Measurements from ENCODE around the gene SLC6A7.
A peak's percentile ranks its signal among the peaks of the same experiment; 100 is the strongest.

SLC6A7 gene

DNA sequence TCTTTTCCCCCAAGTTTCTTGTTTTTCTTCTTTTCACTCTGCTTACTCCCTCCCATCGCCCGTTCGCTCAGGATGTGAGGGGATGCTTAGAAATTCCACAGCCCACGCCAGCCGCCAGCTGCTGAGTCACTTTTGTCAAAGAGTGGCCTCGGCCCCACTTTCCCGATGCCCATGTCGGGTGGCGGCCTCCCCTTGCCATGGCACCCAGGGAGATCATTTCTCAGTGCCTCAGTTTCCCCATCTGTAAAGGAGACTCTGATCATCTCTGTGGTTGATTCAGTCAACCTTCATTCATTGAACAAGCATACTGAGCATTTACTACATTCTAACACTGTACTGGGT, 33.9 kb upstream of the SLC6A7 start:
- no peak for DNase-seq

- DNase-seq, result no peak
Observed at GRCh38 chr5:150156540-150156939, 33.3 kb upstream of the SLC6A7 start.

GRCh38 chr5:150157168-150157567, 32.7 kb upstream of the SLC6A7 start:
- DNase-seq, result no peak

- no peak for DNase-seq
Observed at GRCh38 chr5:150158170-150158949, 31.5 kb upstream of the SLC6A7 start.

DNA sequence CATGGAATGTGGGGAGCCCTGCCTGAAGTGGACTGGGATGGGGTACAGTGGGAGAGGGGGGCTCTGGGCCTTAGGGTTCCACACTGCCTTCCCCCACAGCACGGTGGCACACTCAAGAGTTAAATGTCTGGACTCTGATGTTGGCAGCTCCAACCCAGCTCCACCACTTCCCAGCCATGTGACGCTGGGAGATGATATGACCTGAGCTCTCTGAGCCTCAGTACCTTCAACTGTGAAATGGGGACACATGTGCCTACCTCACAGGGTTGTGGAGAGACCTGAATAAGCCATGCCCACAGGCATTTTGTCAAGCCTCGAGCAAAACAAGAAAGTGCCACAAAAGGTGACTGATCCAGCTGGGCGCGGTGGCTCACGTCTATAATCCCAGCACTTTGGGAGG, 30.8 kb upstream of the SLC6A7 start:
- no peak for DNase-seq

DNA sequence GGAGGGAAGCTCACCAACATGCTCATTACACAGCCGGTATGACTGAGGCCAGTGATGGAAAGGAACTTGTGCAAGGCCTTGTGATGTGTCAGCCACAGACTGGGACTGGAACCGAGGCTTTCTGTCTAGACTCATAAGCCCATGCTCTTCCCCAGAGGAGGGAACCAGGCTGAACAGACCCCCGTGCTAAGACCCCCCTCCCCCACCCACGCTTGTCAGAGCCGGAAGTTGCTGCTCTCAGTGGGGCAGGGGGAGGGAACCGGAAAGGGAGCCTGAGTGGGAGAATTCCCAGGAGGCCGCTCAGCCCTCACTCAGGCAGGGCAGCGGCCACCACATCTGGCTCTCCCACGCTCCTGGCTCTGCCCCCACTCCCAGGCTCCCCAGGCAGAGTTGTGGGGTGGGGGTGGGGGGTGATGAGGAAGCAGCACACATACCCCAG, 30.1 kb upstream of the SLC6A7 start:
- no peak for DNase-seq

GRCh38 chr5:150160448-150161081, 29.3 kb upstream of the SLC6A7 start:
- no peak for DNase-seq

DNA sequence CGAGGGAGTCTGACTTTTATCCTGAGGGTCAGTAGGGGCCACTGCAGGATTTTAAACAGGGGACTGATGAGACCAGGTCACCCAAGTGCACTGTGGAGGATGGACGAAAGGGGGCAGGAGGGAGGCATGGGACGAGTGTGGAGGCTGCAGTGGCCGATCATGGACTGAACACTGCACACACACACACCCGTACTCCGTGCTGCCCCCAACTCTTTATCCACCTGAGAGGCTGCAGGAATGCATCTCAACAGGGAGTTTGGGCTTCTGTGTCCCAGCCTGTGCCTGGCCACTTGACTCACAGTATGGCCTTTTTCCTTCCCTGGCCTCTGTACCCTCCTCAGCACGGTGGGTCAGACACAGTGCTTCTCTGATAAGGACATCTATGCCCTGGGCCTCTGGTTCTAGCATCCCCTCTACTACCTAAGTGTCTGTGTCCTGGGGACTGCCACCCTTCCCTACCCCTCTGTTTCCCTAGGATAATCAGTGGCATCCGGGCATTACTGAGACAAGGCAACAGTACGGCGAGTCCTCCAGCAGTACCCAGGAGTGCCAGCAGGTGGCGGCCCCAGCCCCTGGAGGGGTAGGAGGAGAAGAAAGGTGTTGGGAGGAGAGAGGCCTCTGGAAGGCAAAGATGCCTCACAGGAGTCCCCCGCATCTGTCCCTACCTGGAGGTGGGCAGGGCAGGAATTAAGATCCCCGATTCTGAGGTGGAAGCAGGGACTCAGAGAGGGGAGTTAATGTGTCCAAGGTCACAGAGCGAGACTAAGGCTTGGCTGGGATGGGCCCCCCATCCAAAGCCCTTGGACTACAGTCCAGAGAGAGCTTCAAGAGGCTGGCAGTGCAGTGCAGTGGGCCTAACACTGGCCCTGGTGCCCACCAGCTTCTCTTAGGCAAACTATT, 28.4 kb upstream of the SLC6A7 start:
- peak; percentile 62 for DNase-seq

- DNase-seq, result no peak
Observed at GRCh38 chr5:150162142-150162513, 27.7 kb upstream of the SLC6A7 start.

DNA sequence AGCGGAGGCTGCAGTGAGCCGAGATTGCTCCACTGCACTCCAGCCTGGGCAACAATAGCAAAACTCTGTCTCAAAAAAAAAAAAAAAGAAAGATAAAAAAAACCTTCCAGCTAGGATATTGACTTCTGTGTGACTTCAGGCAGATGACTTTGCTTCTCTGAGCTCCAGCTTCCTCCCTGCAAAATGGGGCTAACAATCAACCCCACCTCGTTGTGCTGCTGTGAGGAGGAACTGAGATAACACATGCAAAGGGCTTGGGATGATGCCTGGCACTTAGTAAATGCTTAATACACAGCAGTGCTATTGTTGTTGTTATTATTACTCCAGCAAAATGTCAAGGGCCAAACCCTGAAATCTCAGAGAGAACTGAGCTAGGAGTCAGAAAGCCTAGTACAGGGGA, 26.8 kb upstream of the SLC6A7 start:
- DNase-seq, result no peak

GRCh38 chr5:150163547-150164059, 26.3 kb upstream of the SLC6A7 start:
- DNase-seq, result no peak

GRCh38 chr5:150164211-150164980, 25.5 kb upstream of the SLC6A7 start:
- DNase-seq, result no peak

DNA sequence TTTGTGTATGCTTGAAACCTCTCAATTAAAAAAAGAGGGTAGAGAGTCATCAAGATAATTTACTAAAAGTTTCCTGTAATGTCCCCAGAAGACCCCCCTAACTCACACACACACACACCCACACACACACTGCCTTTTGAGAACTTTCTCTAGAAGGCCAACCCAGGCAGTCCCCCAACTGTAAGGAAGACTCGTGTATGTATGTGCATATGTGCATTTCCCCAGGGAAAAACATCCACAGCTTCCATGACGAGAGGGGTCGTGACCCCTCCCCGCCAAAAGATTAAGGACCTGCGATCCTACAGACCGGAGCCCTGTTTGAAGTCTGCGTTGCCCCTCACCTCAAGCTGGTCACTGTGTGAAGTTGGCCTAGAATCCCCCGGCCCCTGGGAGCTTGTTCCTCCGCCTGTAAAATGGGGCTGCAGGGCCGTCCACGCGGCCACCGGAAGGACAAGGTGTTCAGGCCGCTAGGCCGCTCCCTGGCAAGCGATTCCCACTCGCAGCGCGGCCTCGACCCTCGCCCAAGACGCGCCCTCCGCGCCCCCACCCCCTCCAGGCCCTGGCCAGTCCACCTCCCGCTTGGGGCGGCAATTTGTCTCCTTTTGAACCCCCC, 23.7 kb upstream of the SLC6A7 start:
- no peak for DNase-seq

DNA sequence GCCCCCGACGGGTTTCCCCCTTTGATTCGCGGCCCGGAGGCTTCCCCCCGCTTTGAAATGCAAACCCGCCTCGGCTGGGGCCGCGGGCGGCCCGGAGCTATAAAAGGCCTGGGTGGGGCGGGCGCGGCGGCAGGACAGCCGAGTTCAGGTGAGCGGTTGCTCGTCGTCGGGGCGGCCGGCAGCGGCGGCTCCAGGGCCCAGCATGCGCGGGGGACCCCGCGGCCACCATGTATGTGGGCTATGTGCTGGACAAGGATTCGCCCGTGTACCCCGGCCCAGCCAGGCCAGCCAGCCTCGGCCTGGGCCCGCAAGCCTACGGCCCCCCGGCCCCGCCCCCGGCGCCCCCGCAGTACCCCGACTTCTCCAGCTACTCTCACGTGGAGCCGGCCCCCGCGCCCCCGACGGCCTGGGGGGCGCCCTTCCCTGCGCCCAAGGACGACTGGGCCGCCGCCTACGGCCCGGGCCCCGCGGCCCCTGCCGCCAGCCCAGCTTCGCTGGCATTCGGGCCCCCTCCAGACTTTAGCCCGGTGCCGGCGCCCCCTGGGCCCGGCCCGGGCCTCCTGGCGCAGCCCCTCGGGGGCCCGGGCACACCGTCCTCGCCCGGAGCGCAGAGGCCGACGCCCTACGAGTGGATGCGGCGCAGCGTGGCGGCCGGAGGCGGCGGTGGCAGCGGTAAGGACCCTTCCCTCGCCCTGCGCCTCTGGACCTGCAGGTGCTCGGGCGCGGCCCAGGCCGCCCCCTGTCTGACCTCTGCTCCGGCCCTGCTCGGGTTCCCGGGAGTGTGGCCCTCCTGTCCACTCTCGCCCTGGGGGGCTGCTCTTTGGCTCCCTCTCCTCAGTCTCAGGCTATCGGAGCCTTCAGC, 23.0 kb upstream of the SLC6A7 start, which contains the start of gene CDX1:
CDX1 (plus strand) TSS at position 129 of the 862 bp plus-strand sequence; CDS start at position 228, 99 bp downstream.
- DNase-seq, result no peak

DNA sequence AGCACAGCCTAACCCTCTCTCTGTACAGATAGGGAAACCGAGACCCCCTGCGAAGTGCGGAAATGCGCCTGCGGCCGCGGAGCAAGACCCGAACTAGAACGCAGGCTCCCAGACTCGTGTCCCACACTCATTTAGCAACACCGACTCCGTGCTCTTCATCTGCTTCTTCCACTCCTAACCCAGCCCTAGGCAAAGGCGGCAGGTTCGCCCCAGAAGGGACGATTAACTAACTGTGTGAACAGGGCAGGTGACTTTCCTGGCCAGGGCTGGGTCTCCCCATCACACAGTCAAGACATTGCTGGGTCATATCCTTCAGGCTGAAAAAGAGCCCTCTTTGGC, 22.4 kb upstream of the SLC6A7 start:
- no peak for DNase-seq

- DNase-seq, result no peak
Observed at GRCh38 chr5:150167908-150168307, 22.0 kb upstream of the SLC6A7 start.

- no peak for DNase-seq
Observed at GRCh38 chr5:150168864-150169263, 21.0 kb upstream of the SLC6A7 start.

DNA sequence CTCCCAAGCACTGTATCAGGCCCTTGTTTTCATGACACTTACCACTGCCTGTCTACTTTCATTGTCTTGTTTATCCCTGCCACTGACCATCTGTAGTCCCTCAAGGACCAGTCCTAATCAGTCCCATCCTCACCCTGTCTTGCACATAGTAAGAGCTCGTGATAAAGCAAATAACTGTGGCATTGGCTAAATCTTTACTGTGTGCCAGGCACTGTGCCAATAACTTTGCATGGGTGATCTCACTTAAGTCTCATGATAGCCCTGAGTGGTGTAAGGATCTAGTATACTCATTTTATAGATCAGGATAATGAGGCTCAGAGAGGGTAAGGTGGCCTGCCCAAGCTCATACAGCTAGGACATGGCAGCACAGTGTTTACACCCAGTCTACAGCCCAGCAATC, 17.7 kb upstream of the SLC6A7 start:
- no peak for DNase-seq

DNA sequence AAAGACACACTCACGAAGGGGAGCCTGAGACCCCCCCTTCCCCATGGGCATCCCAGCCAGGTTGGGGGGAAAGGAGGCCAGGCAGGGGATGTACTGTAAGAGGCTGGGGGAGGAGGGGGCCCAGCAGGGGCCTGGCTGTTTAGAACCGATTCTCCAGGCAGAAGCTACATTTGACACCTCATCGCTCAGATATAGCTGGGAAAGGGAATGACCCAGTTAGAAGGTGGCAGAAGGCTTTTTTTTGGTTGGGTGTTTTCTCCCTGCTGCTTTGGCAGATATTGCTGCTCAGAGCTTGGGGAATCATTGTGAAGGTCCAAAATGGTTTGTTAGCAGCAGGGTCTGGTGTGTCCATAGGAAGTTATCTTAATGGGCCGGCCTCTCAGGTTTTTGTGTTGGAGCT, 17.3 kb upstream of the SLC6A7 start:
- DNase-seq, result no peak

DNA sequence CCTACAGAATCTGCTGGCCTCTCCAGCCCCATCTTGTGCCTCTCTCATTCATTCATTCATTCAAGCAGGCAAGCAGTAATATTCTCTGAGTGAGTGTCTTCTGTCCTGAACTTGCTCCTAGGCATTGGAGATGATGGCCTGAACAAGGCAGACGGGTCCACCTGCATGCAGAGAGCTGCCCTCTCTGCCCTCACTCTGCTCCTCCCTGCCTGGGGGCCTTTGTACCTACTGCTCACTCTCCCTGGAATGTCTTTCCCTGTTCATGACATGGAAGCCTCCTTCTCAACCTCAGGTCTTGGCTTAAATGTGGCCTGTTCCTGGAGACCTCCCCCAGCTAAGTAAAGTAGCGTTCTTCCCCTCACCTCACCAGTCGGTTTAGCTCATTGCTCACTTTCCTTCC, 16.7 kb upstream of the SLC6A7 start:
- DNase-seq, result no peak

DNA sequence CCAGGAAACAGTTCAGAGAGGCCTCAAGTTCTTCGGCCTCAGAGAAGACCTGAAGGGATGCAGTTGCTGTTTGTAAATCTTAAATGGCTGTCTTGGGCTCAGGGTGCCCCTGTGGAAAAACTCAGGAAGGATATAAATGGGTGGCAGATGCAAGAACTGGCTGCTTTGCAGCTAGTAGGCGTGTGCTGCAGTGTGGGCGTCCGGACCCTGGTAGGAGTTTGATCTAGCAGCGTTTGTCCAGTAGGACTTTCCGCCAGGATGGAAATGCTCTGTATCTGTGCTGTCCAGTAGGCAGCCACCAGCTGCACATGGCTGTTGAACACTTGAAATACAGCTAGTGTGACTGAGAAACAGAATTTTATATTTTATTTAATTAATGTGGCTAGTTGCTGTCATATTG, 15.6 kb upstream of the SLC6A7 start:
- no peak for DNase-seq
